Mucosa of rectum (tissue), 2 donors: Measurements from ENCODE around the gene PF4V1.

Source experiments
- H3K27ac ChIP-seq, 2 donors: one replicate each; pipeline ENCODE4 v1.7.0; 2013; ENCODE audit warnings: inconsistent platforms in 2 of 2, low read depth in 2 of 2, low read length in 2 of 2
- H3K27me3 ChIP-seq, 2 donors: one replicate each; pipeline ENCODE4 v1.7.0; 2013; ENCODE audit warnings: low read length in 2 of 2; ENCODE audit not compliant: control insufficient read depth in 2 of 2, insufficient read depth in 2 of 2
- H3K36me3 ChIP-seq, 2 donors: one replicate each; pipeline ENCODE4 v1.7.0; 2013; ENCODE audit warnings: low read length in 2 of 2; ENCODE audit not compliant: control insufficient read depth in 2 of 2, insufficient read depth in 2 of 2
- H3K4me1 ChIP-seq, 2 donors: one replicate each; pipeline ENCODE4 v1.7.0; 2013; ENCODE audit warnings: low read length in 2 of 2, mild to moderate bottlenecking in 1 of 2; ENCODE audit not compliant: control insufficient read depth in 2 of 2, insufficient read depth in 2 of 2
- H3K4me3 ChIP-seq, 2 donors: one replicate each; pipeline ENCODE4 v1.7.0; 2013; ENCODE audit warnings: low read length in 2 of 2
- H3K9ac ChIP-seq, 2 donors: one replicate each; pipeline ENCODE4 v1.7.0; 2013; ENCODE audit warnings: low read length in 2 of 2, low read depth in 1 of 2, mild to moderate bottlenecking in 1 of 2
- H3K9me3 ChIP-seq, 2 donors: one replicate each; pipeline ENCODE4 v1.7.0; 2013; ENCODE audit warnings: low read length in 2 of 2; ENCODE audit not compliant: control insufficient read depth in 2 of 2
- donor health status: healthy.
- donor health status: Normal muscosa, but diverticular disease.

PF4V1 gene

GRCh38 chr4:73859614-73860088 lies 6.6 kb downstream of the PF4V1 start:
- no peaks in the 10 kb centered on the region for H3K9me3 ChIP-seq
- no peaks in the 10 kb centered on the region for H3K27me3 ChIP-seq
- no peak overlapping the region for H3K9ac ChIP-seq
- H3K4me3 ChIP-seq, result no peak overlapping the region
- H3K4me1 ChIP-seq, result no peaks in the 10 kb centered on the region
- no peaks in the 10 kb centered on the region for H3K36me3 ChIP-seq
- H3K27ac ChIP-seq, result peak overlapping the region in 1 of 2 donors; percentile 30

DNA sequence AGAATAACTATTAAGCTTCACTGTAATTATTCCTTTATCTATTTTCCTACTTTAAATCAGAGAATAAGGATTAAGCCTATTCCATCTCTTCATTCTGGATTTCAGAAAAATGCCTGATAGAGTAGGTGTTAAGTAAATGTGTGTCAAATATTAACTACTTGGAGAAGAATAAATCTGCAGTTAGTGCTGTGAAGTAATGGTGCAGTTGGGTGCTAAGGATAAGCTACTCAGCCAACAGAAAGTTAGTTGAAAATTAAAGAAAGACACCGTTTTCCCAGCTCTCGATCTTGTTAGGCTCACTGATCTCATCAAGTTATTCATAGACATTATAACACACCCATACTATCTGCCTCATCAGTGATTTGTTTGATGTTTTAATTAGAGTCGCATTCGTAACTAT lies 7.1 kb downstream of the PF4V1 start:
- Histone ChIP-seq H3K9me3 (no peaks in the 10 kb centered on the region), H3K4me3 (no peak overlapping the region), H3K36me3 (no peaks in the 10 kb centered on the region), H3K9ac (no peak overlapping the region), H3K27me3 (no peaks in the 10 kb centered on the region), H3K27ac (no peak overlapping the region), H3K4me1 (no peaks in the 10 kb centered on the region)

GRCh38 chr4:73860917-73861316 lies 7.8 kb downstream of the PF4V1 start:
- Histone ChIP-seq H3K4me3 (no peak overlapping the region), H3K27me3 (no peaks in the 10 kb centered on the region), H3K36me3 (no peaks in the 10 kb centered on the region), H3K27ac (no peak overlapping the region), H3K9ac (no peak overlapping the region), H3K4me1 (no peaks in the 10 kb centered on the region), H3K9me3 (no peaks in the 10 kb centered on the region)

DNA sequence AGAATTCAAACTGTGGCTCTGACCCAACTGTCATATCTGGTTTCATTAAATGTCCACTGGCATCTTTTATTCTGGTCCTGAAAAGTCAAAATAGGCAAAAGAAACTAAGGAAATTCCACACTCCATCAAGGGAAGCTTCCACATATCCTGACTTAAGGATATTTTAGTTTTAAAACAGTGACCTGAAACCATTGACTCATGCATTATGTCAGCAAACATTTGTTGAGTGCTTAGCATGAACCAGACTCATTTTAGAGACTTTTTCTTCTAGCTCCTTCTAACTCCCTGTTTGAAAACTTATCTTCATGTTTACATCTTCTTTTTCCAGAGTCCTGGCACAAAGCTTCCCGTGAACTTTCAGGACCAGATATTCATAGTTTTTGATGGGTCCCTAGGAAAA lies 9.2 kb downstream of the PF4V1 start:
- no peak overlapping the region for H3K9ac ChIP-seq
- no peaks in the 10 kb centered on the region for H3K27me3 ChIP-seq
- no peak overlapping the region for H3K4me3 ChIP-seq
- H3K9me3 ChIP-seq, result no peaks in the 10 kb centered on the region
- H3K4me1 ChIP-seq, result no peaks in the 10 kb centered on the region
- no peaks in the 10 kb centered on the region for H3K36me3 ChIP-seq
- no peak overlapping the region for H3K27ac ChIP-seq

GRCh38 chr4:73864365-73864764 lies 11.3 kb downstream of the PF4V1 start:
- no peak overlapping the region for H3K4me3 ChIP-seq
- H3K9me3 ChIP-seq, result no peaks in the 10 kb centered on the region
- H3K27ac ChIP-seq, result no peak overlapping the region
- H3K9ac ChIP-seq, result no peak overlapping the region
- H3K4me1 ChIP-seq, result peaks cover 0 to 4% of the 10 kb centered on the region in 2 donors
- H3K27me3 ChIP-seq, result no peaks in the 10 kb centered on the region
- H3K36me3 ChIP-seq, result no peaks in the 10 kb centered on the region

GRCh38 chr4:73864961-73865360 lies 11.9 kb downstream of the PF4V1 start:
- H3K27me3 ChIP-seq, result no peaks in the 10 kb centered on the region
- no peak overlapping the region for H3K9ac ChIP-seq
- H3K27ac ChIP-seq, result no peak overlapping the region
- no peak overlapping the region for H3K4me3 ChIP-seq
- H3K9me3 ChIP-seq, result no peaks in the 10 kb centered on the region
- H3K36me3 ChIP-seq, result no peaks in the 10 kb centered on the region
- H3K4me1 ChIP-seq, result peaks cover 3 to 4% of the 10 kb centered on the region in 2 donors

- Histone ChIP-seq H3K27ac (no peak overlapping the region), H3K27me3 (no peaks in the 10 kb centered on the region), H3K4me3 (no peak overlapping the region), H3K9me3 (no peaks in the 10 kb centered on the region), H3K9ac (no peak overlapping the region), H3K36me3 (no peaks in the 10 kb centered on the region), H3K4me1 (peaks cover 4 to 7% of the 10 kb centered on the region in 2 donors)
These were observed 12.5 kb downstream of the PF4V1 start for GRCh38 chr4:73865431-73866096.

- no peak overlapping the region for H3K4me3 ChIP-seq
- peaks cover 4 to 7% of the 10 kb centered on the region in 2 donors for H3K4me1 ChIP-seq
- H3K27me3 ChIP-seq, result no peaks in the 10 kb centered on the region
- no peaks in the 10 kb centered on the region for H3K36me3 ChIP-seq
- no peak overlapping the region for H3K9ac ChIP-seq
- no peaks in the 10 kb centered on the region for H3K9me3 ChIP-seq
- H3K27ac ChIP-seq, result no peak overlapping the region
These were observed 13.2 kb downstream of the PF4V1 start for GRCh38 chr4:73866246-73866645.

GRCh38 chr4:73867783-73868182 lies 14.7 kb downstream of the PF4V1 start:
- H3K27me3 ChIP-seq, result no peaks in the 10 kb centered on the region
- H3K4me1 ChIP-seq, result peaks cover 4 to 7% of the 10 kb centered on the region in 2 donors
- no peaks in the 10 kb centered on the region for H3K36me3 ChIP-seq
- H3K4me3 ChIP-seq, result no peak overlapping the region
- no peaks in the 10 kb centered on the region for H3K9me3 ChIP-seq
- H3K9ac ChIP-seq, result no peak overlapping the region
- H3K27ac ChIP-seq, result no peak overlapping the region

- Histone ChIP-seq H3K9me3 (no peaks in the 10 kb centered on the region), H3K4me1 (peaks cover 4 to 7% of the 10 kb centered on the region in 2 donors), H3K4me3 (peak overlapping the region; percentile 68 to 79), H3K36me3 (no peaks in the 10 kb centered on the region), H3K27me3 (no peaks in the 10 kb centered on the region), H3K9ac (peak overlapping the region; percentile 60 to 86), H3K27ac (peak overlapping the region; percentile 56 to 70)
These were observed 15.4 kb downstream of the PF4V1 start for GRCh38 chr4:73868206-73869129.
